H1 (cell line): ENCODE measurements around the gene SCN3B. TPM values are rescaled to one million over a fixed set of nuclear protein-coding genes. Genes with fewer than 3 reads are reported as not detected.

Experiments used
- CTCF ChIA-PET: fragments of 300-600 bp; sonication (Branson Sonifier 250); formaldehyde crosslinking; loops from one replicate; lab custom pipeline; 2021; ENCODE audit not compliant: partially characterized antibody; lab: Charles Lee
- POLR2A ChIA-PET: fragments of 300-600 bp; sonication (Branson Sonifier 250); formaldehyde crosslinking; loops from one replicate; lab custom pipeline; 2021; ENCODE audit warnings: inconsistent platforms; ENCODE audit not compliant: partially characterized antibody; lab: Charles Lee
- DNase-seq, 2 experiments: peaks; one replicate each; pipeline versions ENCODE4 v3.0.0 to v3.0.0-alpha.2; 2010 to 2022; ENCODE audit warnings: low spot score in 2 of 2, low read depth in 1 of 2, mixed read lengths in 1 of 2
- FAIRE-seq: peaks from 2 replicates; lab custom pipeline; 2011; peaks lifted over from hg19 to GRCh38; lab: Jason Lieb, UNC
- H2AFZ ChIP-seq: 2 replicates; pipeline ENCODE4 v1.8.1; 2012; ENCODE audit warnings: low read length, inconsistent platforms
- H2AK5ac ChIP-seq: 2 replicates; pipeline ENCODE4 v1.6.1; 2013; ENCODE audit warnings: low read depth, low read length
- H2BK120ac ChIP-seq: replicated peaks from 2 replicates; pipeline ENCODE3; 2013; ENCODE audit warnings: low read depth, low read length, inconsistent platforms
- H2BK12ac ChIP-seq: 2 replicates; pipeline ENCODE4 v1.6.1; 2013; ENCODE audit warnings: low read depth, low read length
- H2BK15ac ChIP-seq: 2 replicates; pipeline ENCODE4 v1.6.1; 2013; ENCODE audit warnings: low read length
- H2BK20ac ChIP-seq: 2 replicates; pipeline ENCODE4 v1.6.1; 2013; ENCODE audit warnings: low read length
- H2BK5ac ChIP-seq: 2 replicates; pipeline ENCODE4 v1.6.1; 2013; ENCODE audit warnings: low read depth, low read length
- H3K14ac ChIP-seq: 2 replicates; pipeline ENCODE4 v1.6.1; 2013; ENCODE audit warnings: inconsistent platforms; ENCODE audit not compliant: insufficient read length
- H3K18ac ChIP-seq: 2 replicates; pipeline ENCODE4 v1.6.1; 2013; ENCODE audit warnings: low read length; ENCODE audit errors: extremely low read depth
- H3K23ac ChIP-seq: 2 replicates; pipeline ENCODE4 v1.6.1; 2013; ENCODE audit warnings: inconsistent platforms; ENCODE audit not compliant: insufficient read length
- H3K23me2 ChIP-seq: 2 replicates; pipeline ENCODE4 v1.6.1; 2013; ENCODE audit warnings: low read depth, low read length
- H3K27ac ChIP-seq: 2 replicates; pipeline ENCODE4 v1.6.1; 2011; ENCODE audit warnings: low read depth, low read length, inconsistent platforms
- H3K27me3 ChIP-seq, 4 experiments: replicated peaks in 1 of 4; 1 replicate in 1 of 4; 2 replicates in 3 of 4; pipeline versions ENCODE4 v1.6.1 to v1.8.1; 2011 to 2013; ENCODE audit warnings: low read length in 3 of 4, mild to moderate bottlenecking in 3 of 4, inconsistent platforms in 2 of 4, mixed read lengths in 2 of 4, moderate library complexity in 1 of 4; ENCODE audit not compliant: control insufficient read depth in 3 of 4, insufficient read depth in 3 of 4; ENCODE audit errors: extremely low read depth in 1 of 4
- H3K36me3 ChIP-seq, 4 experiments: 2 replicates each; pipeline versions ENCODE4 v1.6.1 to v1.8.1; 2011 to 2013; ENCODE audit warnings: mild to moderate bottlenecking in 4 of 4, low read length in 3 of 4, moderate library complexity in 2 of 4, control low read depth in 1 of 4, inconsistent platforms in 1 of 4; ENCODE audit not compliant: insufficient read depth in 4 of 4, control insufficient read depth in 2 of 4
- H3K4ac ChIP-seq: replicated peaks from 2 replicates; pipeline ENCODE3; 2013; ENCODE audit warnings: low read length, low read depth, mixed read lengths, inconsistent platforms; ENCODE audit not compliant: insufficient read length
- H3K4me1 ChIP-seq, 4 experiments: replicated peaks in 1 of 4; 1 replicate in 1 of 4; 2 replicates in 3 of 4; pipeline versions ENCODE4 v1.6.1 to v1.8.1; 2011 to 2013; ENCODE audit warnings: low read length in 3 of 4, inconsistent platforms in 2 of 4, mixed read lengths in 1 of 4; ENCODE audit not compliant: insufficient read depth in 4 of 4, control insufficient read depth in 3 of 4
- H3K4me2 ChIP-seq, 2 experiments: 2 replicates each; pipeline versions ENCODE4 v1.6.1 to v1.8.1; 2011 to 2013; ENCODE audit warnings: low read depth in 2 of 2, low read length in 2 of 2, control low read depth in 1 of 2, inconsistent platforms in 1 of 2, mild to moderate bottlenecking in 1 of 2; ENCODE audit not compliant: insufficient read depth in 1 of 2
- H3K4me3 ChIP-seq, 4 experiments: fragments of 200-600, 300-600 bp in 1 of 4; sonication (generic), shearing (Covaris generic), sonication (Bioruptor Twin) in 1 of 4; 2 replicates each; pipeline versions ENCODE4 v1.5.1 to v1.8.1; 2011 to 2016; ENCODE audit warnings: low read length in 4 of 4, low read depth in 3 of 4, control low read depth in 2 of 4, inconsistent platforms in 2 of 4, mild to moderate bottlenecking in 2 of 4, mixed read lengths in 1 of 4, moderate library complexity in 1 of 4; ENCODE audit not compliant: insufficient read depth in 2 of 4; ENCODE audit errors: extremely low read depth in 1 of 4
- H3K56ac ChIP-seq: replicated peaks from 2 replicates; pipeline ENCODE3; 2013; ENCODE audit warnings: low read depth, mild to moderate bottlenecking, mixed read lengths, low read length, inconsistent platforms; ENCODE audit not compliant: insufficient read length
- H3K79me1 ChIP-seq: 2 replicates; pipeline ENCODE4 v1.6.1; 2013; ENCODE audit warnings: low read depth, low read length, control low read depth
- H3K79me2 ChIP-seq, 2 experiments: 2 replicates each; pipeline versions ENCODE4 v1.6.1 to v1.8.1; 2012 to 2013; ENCODE audit warnings: low read length in 2 of 2, mild to moderate bottlenecking in 2 of 2, inconsistent platforms in 1 of 2; ENCODE audit not compliant: insufficient read depth in 2 of 2, control insufficient read depth in 1 of 2
- H3K9ac ChIP-seq, 4 experiments: replicated peaks in 1 of 4; 1 replicate in 1 of 4; 2 replicates in 3 of 4; pipeline versions ENCODE4 v1.6.1 to v1.8.1; 2011 to 2013; ENCODE audit warnings: low read depth in 3 of 4, low read length in 3 of 4, control low read depth in 2 of 4, mild to moderate bottlenecking in 2 of 4, moderate library complexity in 2 of 4, inconsistent platforms in 1 of 4; ENCODE audit errors: extremely low read depth in 1 of 4
- H3K9me3 ChIP-seq, 2 experiments: 2 replicates each; pipeline versions ENCODE4 v1.6.1 to v1.8.1; 2012 to 2013; ENCODE audit warnings: mild to moderate bottlenecking in 2 of 2, moderate library complexity in 2 of 2, control low read depth in 1 of 2, inconsistent platforms in 1 of 2, low read depth in 1 of 2, low read length in 1 of 2, mixed read lengths in 1 of 2; ENCODE audit not compliant: insufficient read depth in 2 of 2
- H4K20me1 ChIP-seq, 2 experiments: replicated peaks in 1 of 2; 2 replicates each; pipeline versions ENCODE3 to v1.8.1; 2011 to 2013; ENCODE audit warnings: inconsistent platforms in 2 of 2, low read length in 2 of 2, mild to moderate bottlenecking in 1 of 2; ENCODE audit not compliant: insufficient read depth in 2 of 2, control insufficient read depth in 1 of 2
- H4K5ac ChIP-seq: 2 replicates; pipeline ENCODE4 v1.6.1; 2013; ENCODE audit warnings: low read length, low read depth, mixed read lengths, inconsistent platforms; ENCODE audit not compliant: insufficient read length
- H4K8ac ChIP-seq: 2 replicates; pipeline ENCODE4 v1.8.0; 2013; ENCODE audit warnings: mild to moderate bottlenecking, moderate library complexity, low read length, inconsistent platforms; ENCODE audit not compliant: insufficient read depth; ENCODE audit errors: extremely low read depth
- H4K91ac ChIP-seq: replicated peaks from 2 replicates; pipeline ENCODE3; 2013; ENCODE audit warnings: low read length, mixed read lengths, inconsistent platforms; ENCODE audit not compliant: insufficient read length
- ATF2 ChIP-seq: IDR thresholded peaks from 2 replicates; pipeline ENCODE4 v1.6.1; 2012; ENCODE audit warnings: low read length, inconsistent platforms
- ATF3 ChIP-seq: IDR thresholded peaks from 2 replicates; pipeline ENCODE4 v1.6.1; 2011; ENCODE audit warnings: low read depth, mild to moderate bottlenecking, low read length; ENCODE audit not compliant: insufficient read depth
- BACH1 ChIP-seq: IDR thresholded peaks from 2 replicates; pipeline ENCODE4 v1.6.1; 2012; ENCODE audit warnings: low read length, improper control_type of control experiment
- EP300 ChIP-seq, 2 experiments: IDR thresholded peaks; 1 replicate in 1 of 2; 2 replicates in 1 of 2; pipeline ENCODE4 v1.6.1; 2011 to 2012; ENCODE audit warnings: low read depth in 2 of 2, low read length in 2 of 2, mild to moderate bottlenecking in 2 of 2, borderline replicate concordance in 1 of 2, inconsistent platforms in 1 of 2, moderate library complexity in 1 of 2
- JUN ChIP-seq: IDR thresholded peaks from 2 replicates; pipeline ENCODE4 v1.6.1; 2011; ENCODE audit warnings: low read depth, mild to moderate bottlenecking, improper control_type of control experiment, low read length
- JUND ChIP-seq: IDR thresholded peaks from 2 replicates; pipeline ENCODE4 v1.6.1; 2011; ENCODE audit warnings: mild to moderate bottlenecking, improper control_type of control experiment, low read length
- NANOG ChIP-seq: IDR thresholded peaks from 2 replicates; pipeline ENCODE4 v1.6.1; 2011; ENCODE audit warnings: low read length, low read depth, mild to moderate bottlenecking, inconsistent platforms; ENCODE audit not compliant: insufficient read depth, poor library complexity, severe bottlenecking
- RNF2 ChIP-seq: fragments of 200-900, 300-1000 bp; sonication (generic); IDR thresholded peaks from 2 replicates; pipeline ENCODE4 v1.7.1; 2016; ENCODE audit warnings: borderline replicate concordance, low read depth, mild to moderate bottlenecking, antibody characterized with exemption, low read length; ENCODE audit not compliant: poor library complexity, severe bottlenecking; ENCODE audit errors: missing control alignments
- SP2 ChIP-seq: IDR thresholded peaks from 2 replicates; pipeline ENCODE4 v1.6.1; 2012; ENCODE audit warnings: mild to moderate bottlenecking, low read length, inconsistent platforms
- SP4 ChIP-seq: IDR thresholded peaks from 2 replicates; pipeline ENCODE4 v1.6.1; 2012; ENCODE audit warnings: low read length, inconsistent platforms
- TCF12 ChIP-seq: IDR thresholded peaks from 2 replicates; pipeline ENCODE4 v1.6.1; 2011; ENCODE audit warnings: low read depth, mild to moderate bottlenecking, low read length
- WGBS, 2 experiments: shearing (Covaris generic) in 1 of 2; methylation state at CpG; one replicate each; pipeline versions ENCODE4 v1.1.6 to v1.1.7; 2013 to 2015; ENCODE audit warnings: low lambda C conversion rate in 2 of 2, mixed read lengths in 2 of 2, inconsistent platforms in 1 of 2, low coverage in 1 of 2, missing lambda C conversion rate in 1 of 2; ENCODE audit not compliant: insufficient replicate concordance in 2 of 2, insufficient coverage in 1 of 2, insufficient read length in 1 of 2; ENCODE audit errors: extremely low coverage in 1 of 2, missing lambda C conversion rate in 1 of 2; 5-methylcytosine and 5-hydroxymethylcytosine counted together
- polyA plus RNA-seq, 7 experiments: library from polyadenylated mRNA; depleted of rRNA in 3 of 7; stranded (reverse) in 5 of 7; unstranded in 2 of 7; fragments of >200 nt in 5 of 7; fragments of 200-250 nt in 2 of 7; gene quantifications; 1 replicate in 5 of 7; 2 replicates in 1 of 7; 4 replicates in 1 of 7; pipeline versions ENCODE4 v1.2.1 to v1.2.3, GENCODE V29; 2011 to 2013; ENCODE audit warnings: missing spikeins in 2 of 7, mixed read lengths in 2 of 7
- total RNA-seq: library from RNA; stranded (reverse); fragmentation: NEBNext Ultra II Directional; extraction: Animal tissue kit (Norgen Biotek cat#: 25700); gene quantifications from 2 replicates; pipeline ENCODE4 v1.2.1, GENCODE V29; 2021

SCN3B gene
- total and polyA plus RNA-seq, 2 of the 8 experiments (the other 6 are each of a cell fraction or from before 2014, with no cell fraction given) = 0.67 to 1.1 TPM

DNA sequence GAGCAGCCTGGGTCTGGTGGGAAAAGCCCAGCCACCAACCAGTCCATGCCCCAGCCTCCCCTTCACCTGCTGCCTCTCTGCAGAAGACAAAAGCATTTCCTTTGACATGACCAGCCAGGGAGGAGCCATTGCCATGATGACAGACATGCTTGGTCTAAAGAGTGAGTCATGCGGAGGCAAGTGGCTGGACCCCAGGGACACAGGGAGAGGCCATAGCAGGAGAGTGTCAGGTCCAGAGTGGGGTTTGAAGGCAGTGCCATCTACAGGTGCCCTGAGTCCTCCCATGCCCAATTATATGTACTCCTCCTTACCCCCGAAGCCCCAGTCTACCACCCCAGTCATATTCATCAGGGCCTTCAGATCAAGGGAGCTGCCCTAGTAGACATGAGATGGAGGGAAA is 67.4 kb downstream of the SCN3B start:
- Histone ChIP-seq H3K9ac (no peak overlapping the region), H2BK20ac (no peak overlapping the region), H2BK12ac (no peak overlapping the region), H2BK120ac (no peak overlapping the region), H3K4me3 (no peak overlapping the region), H4K91ac (no peak overlapping the region), H3K36me3 (no peaks in the 10 kb centered on the region; a peak in 2 of 8 replicates), H2AK5ac (no peak overlapping the region), H2AFZ (no peak overlapping the region), H4K8ac (no peak overlapping the region), H3K18ac (no peak overlapping the region), H2BK5ac (no peak overlapping the region), H3K27me3 (no peaks in the 10 kb centered on the region), H3K14ac (no peak overlapping the region), H3K79me1 (peaks cover 5% of the 10 kb centered on the region), H3K4me1 (peaks cover 0 to 2% (median 0%) of the 10 kb centered on the region in 4 experiments; a peak in 2 of 7 replicates), H4K5ac (no peak overlapping the region), H3K4me2 (no peak overlapping the region), H3K9me3 (no peaks in the 10 kb centered on the region), H3K23ac (no peak overlapping the region), H3K79me2 (no peaks in the 10 kb centered on the region), H2BK15ac (no peak overlapping the region), H3K23me2 (peaks cover 4% of the 10 kb centered on the region; the same call in 1 of the 2 replicates), H3K4ac (no peak overlapping the region), H4K20me1 (peaks cover 0 to 3% of the 10 kb centered on the region in 2 experiments), H3K27ac (no peak overlapping the region), H3K56ac (no peak overlapping the region)
- ChIA-PET CTCF (interaction anchor here (0.8 to 2.7 kb wide), 6 partner anchors 10 to 120 kb away, joined by 4 to 13 read pairs (median 6); no protein-coding TSS in a partner anchor), POLR2A (no interaction called here)
- FAIRE-seq = no peak
- DNase-seq = no peak
- 84% methylated on average over 2 of the region's 2 CpGs; no CpG with 5 or more reads in 1 of the 2 experiments for WGBS, 2 experiments
- TF ChIP-seq BACH1 (no peak), SP2 (no peak), JUND (no peak), RNF2 (no peak), JUN (no peak), TCF12 (no peak), EP300 (IDR thresholded peaks at IDR 0.05; ENCODE audit: borderline replicate concordance in 1 of 2, low read depth in 2 of 2, low read length in 2 of 2) (no peak), SP4 (no peak), ATF2 (no peak), ATF3 (no peak), NANOG (no peak)
